GM12873 (cell line): ENCODE measurements around the gene XPR1.

Source experiments
- CTCF ChIP-seq: IDR thresholded peaks from 2 replicates; pipeline ENCODE4 v1.5.1; 2012; ENCODE audit warnings: low read depth, mild to moderate bottlenecking, moderate library complexity, low read length, control low read depth; ENCODE audit not compliant: insufficient read depth; ENCODE audit errors: missing control alignments

XPR1 gene

DNA sequence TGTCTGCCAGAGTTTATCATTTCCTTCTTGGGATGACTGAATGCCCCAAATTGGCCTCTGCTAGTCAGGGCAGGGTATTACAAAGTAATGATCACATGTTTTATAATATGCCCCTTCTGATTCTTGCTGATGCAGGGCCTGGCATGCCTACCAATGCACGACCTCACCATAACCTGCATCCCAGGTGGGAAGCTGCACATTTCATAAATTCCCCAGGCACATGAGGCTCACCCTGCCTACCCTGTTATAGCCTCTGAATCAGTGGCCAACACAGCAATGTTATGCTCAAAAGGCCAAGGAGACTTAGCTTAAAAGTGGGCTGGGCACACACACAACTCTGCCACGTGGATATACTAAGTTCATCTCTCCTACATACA, 28.0 kb upstream of the XPR1 start:
- TF ChIP-seq CTCF = no peak

- no peak for TF ChIP-seq CTCF
Observed at GRCh38 chr1:180606155-180606554, 25.7 kb upstream of the XPR1 start.

DNA sequence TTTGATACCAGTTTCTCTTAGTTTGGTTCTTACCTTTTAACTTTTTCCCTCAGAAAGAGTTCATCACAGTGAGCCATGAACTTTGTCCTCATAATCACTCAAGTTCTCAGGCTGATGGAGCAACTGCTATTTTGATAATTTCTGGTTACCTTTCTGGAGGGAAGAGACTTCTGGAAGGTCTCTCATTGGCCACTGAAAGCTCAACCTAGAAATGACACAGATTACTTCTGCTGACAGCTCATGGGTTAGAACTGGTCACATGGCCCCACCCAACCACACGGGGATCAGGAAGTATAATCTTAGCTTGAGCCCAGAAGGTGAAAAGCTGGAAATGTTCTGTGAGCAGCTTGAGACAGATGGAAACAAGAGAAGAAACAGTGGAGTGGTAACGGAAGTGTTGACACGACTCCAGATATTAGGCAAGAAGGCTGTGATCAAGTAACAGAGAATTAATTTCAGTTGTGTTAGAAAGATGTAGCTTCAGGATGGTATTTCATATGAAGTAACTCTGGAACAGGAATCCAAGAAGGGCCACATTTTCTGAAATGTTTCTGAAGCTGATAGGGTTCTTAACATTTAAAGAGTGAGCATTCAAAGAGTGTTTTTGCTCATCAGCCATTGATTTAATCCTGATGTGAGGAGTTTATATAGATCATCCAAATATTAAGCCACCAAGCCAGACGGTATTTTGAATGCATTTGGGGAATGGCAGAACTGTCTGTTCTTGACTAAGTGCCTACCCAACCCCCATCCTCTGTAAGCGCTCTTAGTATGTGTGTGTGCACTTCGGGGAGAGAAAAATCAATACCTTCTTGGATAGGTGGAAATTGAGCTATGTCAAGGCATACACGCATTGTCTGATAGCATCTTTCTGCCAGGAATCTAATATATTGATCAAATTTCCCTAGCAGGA, 21.9 kb upstream of the XPR1 start:
- TF ChIP-seq CTCF = no peak

- TF ChIP-seq CTCF = no peak
Observed at GRCh38 chr1:180610556-180611015, 21.2 kb upstream of the XPR1 start.

DNA sequence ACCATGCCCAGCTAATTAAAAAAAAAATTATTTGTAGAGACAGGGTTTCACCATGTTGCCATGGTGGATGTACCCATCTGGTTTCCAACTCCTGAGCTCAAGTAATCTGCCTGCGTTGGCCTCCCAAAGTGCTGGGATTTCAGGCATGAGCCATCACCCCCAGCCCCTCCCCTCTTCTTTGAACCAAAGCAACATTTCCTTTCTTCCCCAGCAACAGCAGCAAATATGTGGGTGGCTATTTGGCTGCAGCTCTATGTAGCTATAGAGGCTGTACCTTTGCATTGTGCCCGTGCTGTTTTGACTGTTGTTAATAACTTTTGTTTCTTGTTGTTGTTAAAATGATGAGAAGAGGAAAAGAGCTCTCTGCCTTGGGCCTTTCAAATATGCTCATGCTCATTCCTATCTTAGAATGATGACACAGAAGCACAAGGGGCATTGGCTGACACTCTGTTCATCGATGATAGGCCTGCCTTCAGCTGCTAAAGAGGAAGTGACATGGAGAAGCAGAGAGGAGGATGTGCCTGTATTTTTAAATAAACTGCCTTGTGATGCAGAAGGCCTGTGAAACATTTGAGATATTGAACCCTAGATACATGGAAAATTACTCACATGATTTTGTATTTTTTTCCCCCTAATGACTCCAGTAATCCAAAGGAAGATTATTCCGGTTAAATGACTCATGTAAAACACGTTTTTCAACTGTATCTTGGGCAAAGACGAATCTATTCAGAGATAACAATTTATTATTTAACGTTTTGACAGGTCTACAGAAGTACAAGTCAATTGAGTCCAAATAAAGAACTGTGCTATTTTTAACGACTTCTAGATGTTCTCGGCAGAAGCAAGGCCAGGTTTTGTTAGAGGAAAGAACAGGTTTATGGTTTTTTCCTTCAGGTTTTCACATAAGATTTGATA, 20.5 kb upstream of the XPR1 start:
- no peak for TF ChIP-seq CTCF

- no peak for TF ChIP-seq CTCF
Observed at GRCh38 chr1:180612632-180613031, 19.2 kb upstream of the XPR1 start.

- TF ChIP-seq CTCF = no peak
Observed at GRCh38 chr1:180614730-180615129, 17.1 kb upstream of the XPR1 start.
